GM12892 (cell line): ENCODE data around the gene RNASEH1.

ENCODE experiments used
- DNase-seq: peaks from one replicate; pipeline ENCODE4 v3.0.0; 2011; ENCODE audit not compliant: insufficient read length
- FAIRE-seq: peaks from 2 replicates; lab custom pipeline; 2011; peaks lifted over from hg19 to GRCh38; lab: Jason Lieb, UNC
- POLR2A ChIP-seq: IDR thresholded peaks from 2 replicates; pipeline ENCODE4 v1.6.1; 2011; ENCODE audit warnings: low read depth, low read length, control low read depth
- POLR2AphosphoS5 ChIP-seq: IDR thresholded peaks from 2 replicates; pipeline ENCODE4 v1.6.1; 2011; ENCODE audit warnings: low read depth, low read length, control low read depth
- TAF1 ChIP-seq: IDR thresholded peaks from 2 replicates; pipeline ENCODE4 v1.6.1; 2011; ENCODE audit warnings: low read depth, mild to moderate bottlenecking, control low read depth, low read length, borderline replicate concordance

Gene RNASEH1

DNA sequence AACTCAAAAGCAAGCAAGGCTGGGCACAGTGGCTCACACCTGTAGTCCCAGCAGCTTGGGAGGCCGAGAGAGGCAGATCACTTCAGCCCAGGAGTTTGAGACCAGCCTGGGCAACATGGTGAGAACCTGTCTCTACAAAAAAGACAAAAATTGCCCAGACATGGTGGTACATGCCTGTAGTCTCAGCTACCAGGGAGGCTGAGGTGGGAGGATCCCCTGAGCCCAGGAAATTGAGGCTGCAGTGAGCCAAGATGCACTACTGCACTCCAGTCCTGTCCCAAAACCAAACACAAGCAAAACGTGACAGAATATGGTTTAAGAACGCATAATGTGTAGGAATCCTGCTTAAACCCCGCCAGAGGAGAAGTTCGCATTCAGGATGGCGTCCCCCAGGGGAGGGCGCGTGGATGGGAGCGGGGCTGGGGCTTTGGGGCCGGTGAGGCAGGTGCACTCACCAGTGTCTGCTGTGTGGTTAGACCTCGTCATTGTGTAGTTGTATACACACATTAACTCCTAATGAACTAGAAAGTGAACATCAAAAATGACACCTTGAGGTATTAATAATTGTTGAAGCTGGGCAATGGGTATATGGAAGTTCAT lies 42.2 kb upstream of the RNASEH1 start:
- no peak for FAIRE-seq
- no peak for TF ChIP-seq POLR2AphosphoS5
- no peak for TF ChIP-seq TAF1
- TF ChIP-seq POLR2A: no peak
- DNase-seq: no peak

DNA sequence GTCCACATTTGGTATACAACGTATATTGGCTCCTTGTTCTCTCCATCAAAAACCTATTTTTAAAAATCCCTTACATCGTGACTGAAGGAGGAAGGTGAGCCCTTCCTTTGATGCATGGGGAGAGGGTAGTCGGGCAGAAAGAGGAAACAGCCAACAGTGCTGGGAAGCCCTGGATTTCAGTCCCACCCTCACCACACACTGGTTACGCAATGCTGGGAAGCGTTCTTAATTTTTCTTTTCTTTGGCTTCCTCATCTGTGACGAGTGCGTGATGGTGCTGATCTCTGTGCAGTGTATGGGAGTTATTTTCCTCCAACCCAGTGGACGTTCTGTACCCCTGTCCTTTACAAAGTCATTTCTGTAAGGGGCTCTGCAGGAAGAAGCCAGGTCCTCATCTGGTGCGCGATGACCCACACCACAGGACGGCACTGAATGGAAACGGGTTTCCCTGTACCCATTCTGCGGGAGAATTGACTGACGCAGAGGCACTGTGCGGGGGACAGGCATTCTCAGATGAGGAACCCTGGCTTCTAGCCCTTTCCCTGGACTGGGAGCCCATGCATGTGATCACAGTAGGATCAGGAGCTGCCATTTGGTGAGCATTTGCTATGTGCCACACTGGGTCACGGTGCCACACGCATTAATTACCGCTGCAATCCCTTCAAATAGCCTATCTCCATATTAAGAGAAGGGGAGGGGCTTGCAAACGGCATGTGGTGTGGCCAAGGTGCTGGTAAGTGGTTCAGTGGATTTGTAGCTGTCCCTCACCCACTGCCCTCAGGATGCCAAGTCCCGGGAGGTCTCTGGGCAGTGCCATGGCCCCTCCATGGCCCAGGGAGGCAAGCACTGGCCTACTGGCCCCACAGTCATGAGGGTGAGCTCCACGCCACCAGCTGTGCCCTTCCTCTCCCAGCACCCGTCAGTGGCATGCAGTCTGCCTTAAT lies 41.0 kb upstream of the RNASEH1 start:
- no peak for FAIRE-seq
- no peak for DNase-seq
- TF ChIP-seq POLR2AphosphoS5 (no peak), TAF1 (no peak), POLR2A (no peak)

DNA sequence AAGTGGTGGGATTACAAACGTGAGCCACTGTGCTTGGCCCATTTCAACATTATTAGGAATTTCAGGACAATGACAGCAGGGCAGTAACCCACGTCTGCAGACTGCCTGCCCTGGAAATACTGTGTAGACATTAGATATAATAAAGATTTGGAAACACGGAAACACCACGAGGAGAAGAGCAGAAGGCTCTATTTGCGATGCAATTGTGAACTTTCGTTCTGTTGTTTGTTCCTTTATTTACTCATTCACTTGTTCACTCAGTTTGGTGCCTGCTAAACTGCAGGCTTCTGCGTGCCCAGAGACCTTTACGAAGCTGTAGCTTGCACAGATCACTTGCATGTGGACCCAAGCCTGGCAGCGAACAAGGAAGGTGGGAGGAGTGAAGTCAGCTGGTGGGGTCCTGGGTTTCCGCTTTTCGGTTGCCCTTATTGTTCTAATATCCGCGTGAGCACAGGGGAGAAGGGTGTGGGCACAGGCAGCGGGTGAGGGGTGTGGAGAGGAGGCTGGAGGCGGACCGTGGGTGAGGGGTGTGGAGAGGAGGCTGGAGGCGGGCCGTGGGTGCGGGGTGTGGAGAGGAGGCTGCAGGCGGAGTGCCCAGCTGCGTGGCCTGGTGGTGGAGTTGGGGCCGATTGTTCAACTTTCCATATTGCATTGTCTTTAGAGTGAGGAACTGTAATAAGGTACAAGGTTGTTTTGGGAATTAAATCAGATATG lies 40.2 kb upstream of the RNASEH1 start:
- DNase-seq: no peak
- no peak for TF ChIP-seq POLR2AphosphoS5
- TF ChIP-seq TAF1: no peak
- no peak for FAIRE-seq

DNA sequence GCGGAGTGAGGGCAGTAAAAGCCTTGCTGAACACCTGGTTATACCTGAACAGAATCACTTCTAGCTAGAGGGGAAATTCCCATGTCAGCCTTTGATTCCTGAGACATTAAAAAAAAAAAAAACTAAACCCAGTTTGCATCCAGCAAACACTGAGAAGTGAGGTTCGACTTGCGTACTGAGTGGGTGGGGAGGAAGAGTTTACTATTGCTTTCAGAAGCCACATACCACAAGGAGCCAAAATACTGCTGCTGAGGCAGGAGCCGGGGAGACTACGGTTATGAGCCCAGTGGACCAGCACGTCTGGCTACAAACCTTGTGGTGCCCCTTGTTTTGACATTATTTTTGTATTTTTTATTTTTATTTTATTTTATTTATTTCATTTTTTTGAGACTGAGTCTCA lies 39.4 kb upstream of the RNASEH1 start:
- no peak for FAIRE-seq
- TF ChIP-seq POLR2A (no peak), POLR2AphosphoS5 (no peak), TAF1 (no peak)
- no peak for DNase-seq

DNA sequence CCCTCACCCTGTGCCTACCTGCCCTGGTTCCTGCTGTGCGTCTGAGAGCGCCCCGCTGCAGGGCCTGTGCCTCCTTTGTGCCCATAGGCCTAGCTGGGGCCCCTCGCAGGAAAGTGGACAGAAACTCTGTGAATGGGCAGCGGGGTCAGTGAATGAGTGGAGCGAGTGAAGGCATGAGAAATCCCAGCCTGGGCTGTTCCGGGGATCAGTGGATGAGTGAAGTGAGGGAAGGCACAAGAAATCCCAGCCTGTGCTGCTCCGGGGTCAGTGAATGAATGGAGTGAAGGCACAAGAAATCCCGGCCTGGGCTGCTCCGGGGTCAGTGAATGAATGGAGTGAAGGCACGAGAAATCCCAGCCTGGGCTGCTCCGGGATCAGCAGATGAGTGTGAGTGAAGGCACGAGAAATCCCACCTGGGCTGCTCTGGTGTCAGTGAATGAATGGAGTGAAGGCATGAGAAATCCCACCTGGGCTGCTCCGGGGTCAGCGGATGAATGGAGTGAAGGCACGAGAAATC lies 38.8 kb upstream of the RNASEH1 start:
- no peak for DNase-seq
- TF ChIP-seq POLR2A (no peak), TAF1 (no peak)
- no peak for FAIRE-seq

DNA sequence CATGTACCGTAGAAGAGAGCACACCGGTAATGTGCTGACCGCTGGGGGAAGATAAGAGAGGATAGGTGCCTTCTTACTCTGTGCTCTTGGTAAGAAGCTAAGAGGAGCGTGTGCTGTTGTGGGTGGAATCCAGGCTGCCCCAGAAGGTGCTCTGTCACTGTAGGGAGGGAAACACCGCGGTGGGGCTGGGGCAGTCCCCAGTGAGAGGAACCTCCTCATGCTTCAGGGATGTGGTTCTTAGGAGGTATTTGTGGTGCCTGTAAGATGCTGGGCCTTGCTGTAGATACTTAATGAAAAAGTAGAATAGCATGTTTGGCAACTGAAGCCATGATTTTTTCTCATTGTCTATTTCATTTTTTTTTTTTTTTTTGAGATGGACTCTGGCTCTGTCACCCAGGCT lies 37.9 kb upstream of the RNASEH1 start:
- DNase-seq: no peak
- no peak for FAIRE-seq
- TF ChIP-seq POLR2A: no peak
- TF ChIP-seq TAF1: no peak
- no peak for TF ChIP-seq POLR2AphosphoS5

DNA sequence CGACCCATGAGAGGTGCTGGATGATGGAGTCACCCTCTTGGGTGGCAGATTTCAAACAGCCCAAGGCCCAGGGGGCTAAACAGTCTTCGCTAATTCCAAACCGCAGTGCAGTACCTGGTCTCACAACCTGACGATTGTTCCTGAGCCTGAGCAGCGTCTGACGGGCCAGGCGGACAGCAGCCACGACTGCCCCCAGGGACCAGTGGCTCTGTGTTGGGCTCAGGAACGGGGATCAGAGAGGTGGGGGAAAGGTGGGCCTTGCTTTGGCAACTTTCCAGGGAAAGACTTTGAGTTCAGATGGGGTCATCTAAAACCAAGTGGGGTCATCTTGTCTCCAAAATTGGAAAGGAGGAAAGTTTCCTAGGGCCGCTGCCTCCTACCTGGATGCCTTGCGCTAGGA lies 37.3 kb upstream of the RNASEH1 start:
- DNase-seq (no peak), FAIRE-seq (no peak)
- no peak for TF ChIP-seq TAF1
- no peak for TF ChIP-seq POLR2AphosphoS5
- TF ChIP-seq POLR2A: no peak

DNA sequence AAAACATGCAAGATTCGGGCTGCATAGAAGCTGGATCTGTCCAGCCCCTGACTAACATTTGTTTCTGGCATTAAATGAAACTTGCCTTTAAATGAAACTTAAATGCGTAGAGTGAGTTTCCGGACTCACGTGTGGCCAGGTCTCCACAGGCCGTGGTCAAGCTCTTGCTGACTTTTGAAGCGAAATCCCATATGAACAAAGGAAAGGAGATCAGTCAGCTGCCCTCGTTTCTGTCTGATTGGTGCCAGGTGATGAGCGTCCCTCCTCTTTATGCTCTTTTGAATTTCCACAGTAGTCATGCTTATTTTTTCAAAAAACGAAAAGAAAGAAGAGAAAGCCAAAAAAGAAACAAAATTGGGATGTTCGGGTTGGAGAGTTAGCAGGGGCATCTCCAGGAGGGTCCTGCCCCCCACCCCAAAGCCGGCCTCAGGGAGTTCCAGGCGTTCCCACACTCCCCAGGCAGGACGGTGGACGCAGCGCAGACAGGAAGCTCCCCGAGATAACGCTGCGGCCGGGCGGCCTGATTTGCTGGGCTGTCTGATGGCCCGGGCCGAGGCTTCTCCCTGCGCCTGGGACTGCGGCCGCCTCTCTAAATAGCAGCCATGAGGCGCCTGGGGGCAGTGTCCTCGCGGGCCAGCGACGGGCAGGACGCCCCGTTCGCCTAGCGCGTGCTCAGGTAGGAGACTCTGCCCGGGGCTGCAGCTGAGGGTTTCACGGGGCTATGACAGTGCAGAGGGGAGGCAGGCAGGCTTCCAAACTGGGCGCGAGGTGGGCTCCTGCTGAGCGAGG lies 36.6 kb upstream of the RNASEH1 start, which contains the start of gene COLEC11:
Gene COLEC11 (plus strand): TSS at position 620 of the 789 bp plus-strand sequence. CDS start 9,229 bp downstream, outside the sequence.
- FAIRE-seq (no peak), DNase-seq (no peak)
- TF ChIP-seq POLR2AphosphoS5 (no peak), POLR2A (no peak), TAF1 (no peak)

DNA sequence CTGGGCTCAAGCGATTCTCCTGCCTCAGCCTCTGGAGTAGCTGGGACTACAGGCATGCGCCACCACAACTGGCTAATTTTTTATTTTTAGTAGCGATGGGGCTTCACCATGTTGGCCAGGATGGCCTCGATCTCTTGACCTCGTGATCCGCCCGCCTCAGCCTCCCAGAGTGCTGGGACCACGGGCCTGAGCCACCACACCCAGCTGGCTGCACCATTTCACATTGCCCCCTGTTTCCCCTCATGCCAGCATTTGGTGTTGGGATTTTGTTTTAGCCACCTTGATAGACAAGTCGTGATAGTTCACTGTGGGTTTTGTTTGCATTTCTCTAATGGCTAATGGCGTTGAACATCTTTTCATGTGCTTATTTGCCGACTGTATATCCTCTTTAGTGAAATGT lies 31.0 kb upstream of the RNASEH1 start:
- FAIRE-seq (no peak), DNase-seq (no peak)
- TF ChIP-seq POLR2AphosphoS5: no peak
- no peak for TF ChIP-seq TAF1
- TF ChIP-seq POLR2A: no peak

DNA sequence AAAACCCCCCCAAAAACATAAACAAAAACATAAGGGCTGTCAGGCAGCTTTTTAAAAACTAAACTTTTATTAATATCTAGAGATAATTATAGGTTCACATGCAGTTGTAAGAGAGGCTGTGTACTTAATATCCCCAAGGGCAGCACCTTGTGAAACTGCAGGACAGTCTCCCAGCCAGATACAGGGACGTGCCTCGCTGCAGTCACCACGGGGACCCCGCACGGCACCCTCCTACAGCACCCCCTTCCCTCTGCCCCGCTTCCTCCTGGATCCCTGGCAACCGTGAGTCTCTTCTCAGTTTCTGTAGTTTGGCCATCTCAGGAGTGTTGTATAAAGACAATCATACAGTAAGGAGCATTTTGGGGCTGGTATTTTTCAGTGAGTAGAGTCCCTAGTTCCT lies 30.0 kb upstream of the RNASEH1 start:
- no peak for TF ChIP-seq TAF1
- TF ChIP-seq POLR2A: no peak
- TF ChIP-seq POLR2AphosphoS5: no peak
- FAIRE-seq: no peak
- DNase-seq: no peak

DNA sequence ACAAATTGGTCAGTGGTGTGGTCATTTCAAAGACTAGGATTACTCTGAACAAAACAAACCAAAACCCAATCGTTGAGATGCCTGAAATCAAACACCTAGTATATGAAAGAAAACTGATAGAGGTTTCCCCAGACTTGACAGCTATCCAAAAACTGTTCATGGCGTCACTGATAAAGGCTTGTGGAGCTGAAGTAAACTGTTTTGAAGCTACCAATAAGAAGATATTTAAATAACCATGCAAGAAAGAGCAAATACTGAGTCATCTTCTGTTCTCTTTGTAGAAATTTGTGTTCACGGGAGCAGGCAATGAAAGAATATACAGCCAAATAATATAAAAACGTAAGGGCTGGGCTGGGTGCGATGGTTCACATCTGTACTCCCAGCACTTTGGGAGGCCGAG lies 29.3 kb upstream of the RNASEH1 start:
- no peak for FAIRE-seq

More for the DNA sequence above, 29.3 kb upstream of the RNASEH1 start:
- DNase-seq: no peak
- TF ChIP-seq POLR2AphosphoS5 (no peak), POLR2A (no peak), TAF1 (no peak)
